ENCODE measurements around the gene PDXK. TPM values are rescaled to one million over a fixed set of nuclear protein-coding genes. Genes with fewer than 3 reads are reported as not detected.

The PDXK gene
- total and polyA plus RNA-seq, 2 of the 8 experiments (the other 6 are each of a cell fraction or from before 2014, with no cell fraction given): 78.0 to 112 TPM

DNA sequence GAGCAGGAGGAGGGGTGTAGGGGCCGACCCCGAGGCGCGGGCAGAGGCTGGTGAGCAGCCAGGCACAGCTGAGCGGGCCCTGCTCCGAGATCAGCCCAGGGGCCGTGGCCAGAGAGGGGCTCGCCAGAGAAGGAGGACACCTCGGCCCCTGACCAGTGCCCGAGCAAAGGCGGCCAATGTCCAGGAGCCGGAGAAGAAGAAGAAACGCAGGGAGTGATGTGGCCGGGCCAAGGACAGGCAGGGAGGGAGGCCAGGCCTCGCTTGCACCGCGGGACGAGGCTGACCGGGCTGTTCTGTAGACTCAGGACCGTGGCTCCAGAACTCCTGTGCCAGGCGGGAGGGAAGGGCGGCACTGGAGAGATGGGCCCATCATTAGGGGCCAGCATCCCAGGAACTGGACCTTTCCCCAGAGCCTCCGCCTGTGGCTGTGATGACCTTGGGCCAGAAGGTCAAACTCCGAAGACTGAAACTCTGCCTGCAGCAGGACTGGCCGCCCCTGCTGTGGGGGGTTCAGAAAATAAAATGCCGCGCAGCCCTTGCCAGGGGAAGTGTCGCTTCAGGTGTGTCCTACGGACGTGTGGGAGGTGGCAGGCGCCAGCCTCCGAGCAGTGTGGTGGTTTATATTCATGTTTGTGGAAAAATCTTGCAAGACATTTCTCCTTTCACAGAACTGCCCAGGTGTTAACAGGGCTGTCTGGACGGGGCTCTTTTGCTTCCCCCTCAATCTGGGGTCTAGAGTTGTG lies 84.8 kb downstream of the PDXK start (continued):
- no peak for TF ChIP-seq RNF2 (IDR thresholded peaks at IDR 0.05; ENCODE audit: borderline replicate concordance, low read depth, low read length, missing control alignments, poor library complexity, severe bottlenecking)
- TF ChIP-seq BACH1 (IDR thresholded peaks at IDR 0.05; ENCODE audit: low read length): no peak
- no peak for TF ChIP-seq CREB1 (IDR thresholded peaks at IDR 0.05)
- no peak for TF ChIP-seq KDM4A (IDR thresholded peaks at IDR 0.05; ENCODE audit: low read depth, low read length, severe bottlenecking)
- no peak for TF ChIP-seq POLR2A (IDR thresholded peaks at IDR 0.05; ENCODE audit: control extremely low read depth in 1 of 2, low read depth in 2 of 2, low read length in 2 of 2)

Data from H1 (cell line).